ENCODE data around the gene CDC42BPB.

Gene CDC42BPB

DNA sequence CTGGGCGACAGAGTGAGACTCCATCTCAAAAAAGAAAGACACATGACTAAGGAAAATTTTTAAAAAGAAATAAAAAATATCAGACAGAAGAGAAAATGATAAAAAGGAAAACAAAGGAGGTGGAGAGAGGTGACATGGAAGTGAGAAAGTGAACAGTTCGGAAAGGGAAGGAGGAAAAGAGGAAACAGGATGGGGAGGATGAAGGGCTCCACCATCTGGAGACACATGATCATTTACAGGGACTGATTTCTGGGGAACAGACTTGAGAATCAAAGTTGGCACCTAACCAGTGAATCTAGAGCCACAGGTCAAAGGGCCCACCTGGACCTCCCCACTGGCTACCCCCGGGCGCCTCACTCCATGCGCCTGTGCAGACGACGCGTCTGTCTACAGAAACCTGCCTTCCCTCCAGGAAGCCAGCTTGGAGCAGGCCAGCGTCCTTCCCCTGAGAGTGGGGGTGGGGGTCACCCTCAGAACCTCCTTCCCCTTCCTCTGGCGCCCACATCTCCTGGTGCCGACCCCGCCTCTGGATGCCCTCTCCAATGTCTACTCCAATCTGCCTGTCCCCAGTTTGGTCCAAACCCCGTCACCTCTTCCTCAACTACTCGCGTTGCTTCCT is 74.4 kb downstream of the CDC42BPB start:
- Histone ChIP-seq H3K9ac (ENCODE audit: low read depth, low read length, poor library complexity) (no peak overlapping the region), H2AK5ac (ENCODE audit: low read depth, low read length) (no peak overlapping the region), H3K9me3 (replicated peaks in 1 of 2; ENCODE audit: control insufficient read depth in 2 of 2, insufficient read depth in 1 of 2, low read depth in 1 of 2, low read length in 2 of 2) (peaks cover 4 to 6% of the 10 kb centered on the region in 2 donors), H3K4me2 (ENCODE audit: insufficient read depth, low read length, poor library complexity, severe bottlenecking) (no peak overlapping the region), H2AFZ (ENCODE audit: low read length) (no peak overlapping the region), H3K79me1 (ENCODE audit: low read depth, low read length) (peaks cover 2% of the 10 kb centered on the region), H3K23ac (ENCODE audit: low read depth, low read length, poor library complexity) (no peak overlapping the region), H2BK12ac (ENCODE audit: low read length) (no peak overlapping the region), H3K4ac (ENCODE audit: low read length) (no peak overlapping the region), H3K27ac (replicated peaks; ENCODE audit: low read length) (no peak overlapping the region), H2BK15ac (ENCODE audit: low read length) (no peak overlapping the region), H3K18ac (ENCODE audit: low read length) (no peak overlapping the region), H2BK5ac (ENCODE audit: low read length) (no peak overlapping the region), H3K14ac (ENCODE audit: low read length) (no peak overlapping the region), H2BK120ac (ENCODE audit: low read depth, low read length) (no peak overlapping the region), H3K27me3 (ENCODE audit: control insufficient read depth in 3 of 3, insufficient read depth in 3 of 3, low read depth in 1 of 3, low read length in 3 of 3) (no peaks in the 10 kb centered on the region), H3K36me3 (replicated peaks in 1 of 2; ENCODE audit: control insufficient read depth in 2 of 2, insufficient read depth in 2 of 2, low read length in 2 of 2) (peaks cover 31 to 97% of the 10 kb centered on the region in 2 donors), H3K4me3 (ENCODE audit: low read length in 2 of 2) (no peak overlapping the region), H4K8ac (ENCODE audit: low read depth, low read length) (no peak overlapping the region), H3K4me1 (ENCODE audit: control insufficient read depth in 2 of 2, insufficient read depth in 1 of 2, low read depth in 1 of 2, low read length in 2 of 2) (peaks cover 0 to 1% of the 10 kb centered on the region in 2 donors), H4K91ac (ENCODE audit: low read depth, low read length, poor library complexity) (no peak overlapping the region)
- no peak for DNase-seq (ENCODE audit: low spot score)
- WGBS, 2 donors (ENCODE audit: extremely low coverage in 2 of 2, insufficient read length in 2 of 2, insufficient replicate concordance in 1 of 2): no CpG with 5 or more reads among the region's 15 CpGs

DNA sequence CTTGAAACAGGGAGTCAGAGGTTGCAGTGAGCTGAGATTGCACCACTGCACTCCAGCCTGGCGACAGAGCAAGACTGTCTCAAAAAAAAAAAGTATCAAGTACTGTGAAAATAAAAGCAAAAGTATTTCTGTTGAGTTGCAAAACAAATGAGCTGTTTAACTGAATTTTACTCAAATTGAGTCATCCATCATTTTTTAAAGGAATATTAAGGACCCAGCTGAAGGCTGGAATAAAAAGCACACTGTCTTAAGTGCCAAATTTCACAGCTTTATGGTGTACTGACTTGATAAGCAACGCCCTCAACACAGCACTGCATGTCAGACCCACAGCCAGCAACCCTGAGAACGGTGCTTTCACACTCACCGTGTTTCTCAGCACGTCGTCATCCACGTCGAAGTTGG is 76.9 kb downstream of the CDC42BPB start:
- no peaks in the 10 kb centered on the region for H3K27me3 ChIP-seq (ENCODE audit: control insufficient read depth in 3 of 3, insufficient read depth in 3 of 3, low read depth in 1 of 3, low read length in 3 of 3)
- H3K9ac ChIP-seq (ENCODE audit: low read depth, low read length, poor library complexity): no peak overlapping the region
- H2BK15ac ChIP-seq (ENCODE audit: low read length): no peak overlapping the region
- no peak overlapping the region for H4K8ac ChIP-seq (ENCODE audit: low read depth, low read length)
- H3K9me3 ChIP-seq (replicated peaks in 1 of 2; ENCODE audit: control insufficient read depth in 2 of 2, insufficient read depth in 1 of 2, low read depth in 1 of 2, low read length in 2 of 2): no peaks in the 10 kb centered on the region
- no peak overlapping the region for H3K18ac ChIP-seq (ENCODE audit: low read length)
- peaks cover 2% of the 10 kb centered on the region for H3K79me1 ChIP-seq (ENCODE audit: low read depth, low read length)
- H3K4me1 ChIP-seq (ENCODE audit: control insufficient read depth in 2 of 2, insufficient read depth in 1 of 2, low read depth in 1 of 2, low read length in 2 of 2): peaks cover 0 to 5% of the 10 kb centered on the region in 2 donors
- DNase-seq (ENCODE audit: low spot score): no peak
- H2AK5ac ChIP-seq (ENCODE audit: low read depth, low read length): no peak overlapping the region
- H3K27ac ChIP-seq (replicated peaks; ENCODE audit: low read length): no peak overlapping the region
- H3K23ac ChIP-seq (ENCODE audit: low read depth, low read length, poor library complexity): no peak overlapping the region
- peaks cover 26 to 95% of the 10 kb centered on the region in 2 donors for H3K36me3 ChIP-seq (replicated peaks in 1 of 2; ENCODE audit: control insufficient read depth in 2 of 2, insufficient read depth in 2 of 2, low read length in 2 of 2)
- no peak overlapping the region for H3K4me2 ChIP-seq (ENCODE audit: insufficient read depth, low read length, poor library complexity, severe bottlenecking)
- no peak overlapping the region for H3K14ac ChIP-seq (ENCODE audit: low read length)
- H3K4ac ChIP-seq (ENCODE audit: low read length): no peak overlapping the region
- no peak overlapping the region for H4K91ac ChIP-seq (ENCODE audit: low read depth, low read length, poor library complexity)
- no peak overlapping the region for H2AFZ ChIP-seq (ENCODE audit: low read length)
- H2BK120ac ChIP-seq (ENCODE audit: low read depth, low read length): no peak overlapping the region
- H3K4me3 ChIP-seq (ENCODE audit: low read length in 2 of 2): no peak overlapping the region
- WGBS, 2 donors (ENCODE audit: extremely low coverage in 2 of 2, insufficient read length in 2 of 2, insufficient replicate concordance in 1 of 2): no CpG with 5 or more reads among the region's 8 CpGs
- no peak overlapping the region for H2BK5ac ChIP-seq (ENCODE audit: low read length)
- no peak overlapping the region for H2BK12ac ChIP-seq (ENCODE audit: low read length)

DNA sequence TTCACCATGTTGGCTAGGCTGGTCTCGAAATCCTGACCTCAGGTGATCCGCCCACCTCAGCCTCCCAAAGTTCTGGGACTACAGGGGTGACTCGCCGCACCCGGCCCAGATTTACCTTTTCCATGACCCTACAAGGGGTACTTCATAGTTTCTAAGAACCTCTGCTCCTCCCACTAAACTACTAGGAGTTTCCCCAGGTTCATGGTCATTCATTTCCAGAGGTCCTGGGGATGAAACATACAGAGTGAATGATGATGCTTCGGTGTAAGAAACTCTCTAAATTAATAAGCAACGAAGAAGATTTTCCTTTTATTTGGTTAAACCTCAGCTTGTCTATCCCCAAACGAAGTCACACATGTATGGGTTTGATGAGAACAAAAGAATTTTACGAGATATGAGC is 77.9 kb downstream of the CDC42BPB start:
- no CpG with 5 or more reads among the region's 9 CpGs for WGBS, 2 donors (ENCODE audit: extremely low coverage in 2 of 2, insufficient read length in 2 of 2, insufficient replicate concordance in 1 of 2)

DNA sequence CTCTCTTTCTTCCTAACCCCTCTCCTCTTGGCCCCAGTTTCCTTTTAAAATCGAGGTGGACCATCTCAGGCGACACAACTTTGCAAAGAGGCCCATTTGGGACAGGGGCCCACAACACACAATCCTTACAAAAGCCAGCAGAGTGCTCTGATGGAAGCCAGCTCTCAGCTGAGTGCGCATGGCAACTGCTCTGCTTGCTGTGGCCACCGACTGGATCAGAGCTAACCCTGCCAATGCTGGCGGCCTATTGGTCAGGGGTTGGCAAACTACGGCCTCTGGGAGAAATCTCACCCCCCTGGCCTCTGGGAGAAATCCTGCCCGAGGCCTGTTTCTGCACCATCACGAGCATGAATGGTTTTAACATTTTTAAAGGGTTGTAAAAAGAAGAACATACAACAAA is 79.9 kb downstream of the CDC42BPB start:
- Histone ChIP-seq H3K79me1 (ENCODE audit: low read depth, low read length) (peaks cover 2% of the 10 kb centered on the region), H2BK15ac (ENCODE audit: low read length) (no peak overlapping the region), H3K36me3 (replicated peaks in 1 of 2; ENCODE audit: control insufficient read depth in 2 of 2, insufficient read depth in 2 of 2, low read length in 2 of 2) (peaks cover 29 to 92% of the 10 kb centered on the region in 2 donors), H3K9me3 (replicated peaks in 1 of 2; ENCODE audit: control insufficient read depth in 2 of 2, insufficient read depth in 1 of 2, low read depth in 1 of 2, low read length in 2 of 2) (no peaks in the 10 kb centered on the region), H3K23ac (ENCODE audit: low read depth, low read length, poor library complexity) (no peak overlapping the region), H3K4me3 (ENCODE audit: low read length in 2 of 2) (no peak overlapping the region), H2BK5ac (ENCODE audit: low read length) (no peak overlapping the region), H3K27me3 (ENCODE audit: control insufficient read depth in 3 of 3, insufficient read depth in 3 of 3, low read depth in 1 of 3, low read length in 3 of 3) (no peaks in the 10 kb centered on the region), H3K14ac (ENCODE audit: low read length) (no peak overlapping the region), H3K4me1 (ENCODE audit: control insufficient read depth in 2 of 2, insufficient read depth in 1 of 2, low read depth in 1 of 2, low read length in 2 of 2) (peaks cover 0 to 5% of the 10 kb centered on the region in 2 donors), H3K4ac (ENCODE audit: low read length) (no peak overlapping the region), H2AK5ac (ENCODE audit: low read depth, low read length) (no peak overlapping the region), H3K27ac (replicated peaks; ENCODE audit: low read length) (no peak overlapping the region), H4K91ac (ENCODE audit: low read depth, low read length, poor library complexity) (no peak overlapping the region), H3K9ac (ENCODE audit: low read depth, low read length, poor library complexity) (no peak overlapping the region), H3K18ac (ENCODE audit: low read length) (no peak overlapping the region), H4K8ac (ENCODE audit: low read depth, low read length) (no peak overlapping the region), H2BK120ac (ENCODE audit: low read depth, low read length) (no peak overlapping the region), H3K4me2 (ENCODE audit: insufficient read depth, low read length, poor library complexity, severe bottlenecking) (no peak overlapping the region), H2AFZ (ENCODE audit: low read length) (no peak overlapping the region), H2BK12ac (ENCODE audit: low read length) (no peak overlapping the region)
- DNase-seq (ENCODE audit: low spot score): no peak
- WGBS, 2 donors (ENCODE audit: extremely low coverage in 2 of 2, insufficient read length in 2 of 2, insufficient replicate concordance in 1 of 2): no CpG with 5 or more reads among the region's 8 CpGs

More for the DNA sequence above, 77.9 kb downstream of the CDC42BPB start:
- Histone ChIP-seq H3K4ac (ENCODE audit: low read length) (no peak overlapping the region), H2BK15ac (ENCODE audit: low read length) (no peak overlapping the region), H3K4me2 (ENCODE audit: insufficient read depth, low read length, poor library complexity, severe bottlenecking) (no peak overlapping the region), H3K36me3 (replicated peaks in 1 of 2; ENCODE audit: control insufficient read depth in 2 of 2, insufficient read depth in 2 of 2, low read length in 2 of 2) (peaks cover 21 to 91% of the 10 kb centered on the region in 2 donors), H3K9ac (ENCODE audit: low read depth, low read length, poor library complexity) (no peak overlapping the region), H3K4me3 (ENCODE audit: low read length in 2 of 2) (no peak overlapping the region), H2AK5ac (ENCODE audit: low read depth, low read length) (no peak overlapping the region), H3K9me3 (replicated peaks in 1 of 2; ENCODE audit: control insufficient read depth in 2 of 2, insufficient read depth in 1 of 2, low read depth in 1 of 2, low read length in 2 of 2) (no peaks in the 10 kb centered on the region), H3K4me1 (ENCODE audit: control insufficient read depth in 2 of 2, insufficient read depth in 1 of 2, low read depth in 1 of 2, low read length in 2 of 2) (peaks cover 0 to 5% of the 10 kb centered on the region in 2 donors), H2BK5ac (ENCODE audit: low read length) (no peak overlapping the region), H3K27me3 (ENCODE audit: control insufficient read depth in 3 of 3, insufficient read depth in 3 of 3, low read depth in 1 of 3, low read length in 3 of 3) (no peaks in the 10 kb centered on the region), H3K27ac (replicated peaks; ENCODE audit: low read length) (no peak overlapping the region), H3K79me1 (ENCODE audit: low read depth, low read length) (peaks cover 2% of the 10 kb centered on the region), H4K8ac (ENCODE audit: low read depth, low read length) (no peak overlapping the region), H3K14ac (ENCODE audit: low read length) (no peak overlapping the region), H4K91ac (ENCODE audit: low read depth, low read length, poor library complexity) (no peak overlapping the region), H2BK12ac (ENCODE audit: low read length) (no peak overlapping the region), H3K23ac (ENCODE audit: low read depth, low read length, poor library complexity) (no peak overlapping the region), H2AFZ (ENCODE audit: low read length) (no peak overlapping the region), H3K18ac (ENCODE audit: low read length) (no peak overlapping the region), H2BK120ac (ENCODE audit: low read depth, low read length) (no peak overlapping the region)
- DNase-seq (ENCODE audit: low spot score): no peak

All from neuronal stem cell (in vitro differentiated cells).